Suppressor macrophage (primary cell): ENCODE data around the gene CSK.
A peak's percentile ranks its signal among the peaks of the same experiment; 100 is the strongest.

Experiments used
- DNase-seq, 4 experiments: peaks; one replicate each; pipeline ENCODE4 v3.0.0-alpha.2; 2020 to 2022

The CSK gene

DNA sequence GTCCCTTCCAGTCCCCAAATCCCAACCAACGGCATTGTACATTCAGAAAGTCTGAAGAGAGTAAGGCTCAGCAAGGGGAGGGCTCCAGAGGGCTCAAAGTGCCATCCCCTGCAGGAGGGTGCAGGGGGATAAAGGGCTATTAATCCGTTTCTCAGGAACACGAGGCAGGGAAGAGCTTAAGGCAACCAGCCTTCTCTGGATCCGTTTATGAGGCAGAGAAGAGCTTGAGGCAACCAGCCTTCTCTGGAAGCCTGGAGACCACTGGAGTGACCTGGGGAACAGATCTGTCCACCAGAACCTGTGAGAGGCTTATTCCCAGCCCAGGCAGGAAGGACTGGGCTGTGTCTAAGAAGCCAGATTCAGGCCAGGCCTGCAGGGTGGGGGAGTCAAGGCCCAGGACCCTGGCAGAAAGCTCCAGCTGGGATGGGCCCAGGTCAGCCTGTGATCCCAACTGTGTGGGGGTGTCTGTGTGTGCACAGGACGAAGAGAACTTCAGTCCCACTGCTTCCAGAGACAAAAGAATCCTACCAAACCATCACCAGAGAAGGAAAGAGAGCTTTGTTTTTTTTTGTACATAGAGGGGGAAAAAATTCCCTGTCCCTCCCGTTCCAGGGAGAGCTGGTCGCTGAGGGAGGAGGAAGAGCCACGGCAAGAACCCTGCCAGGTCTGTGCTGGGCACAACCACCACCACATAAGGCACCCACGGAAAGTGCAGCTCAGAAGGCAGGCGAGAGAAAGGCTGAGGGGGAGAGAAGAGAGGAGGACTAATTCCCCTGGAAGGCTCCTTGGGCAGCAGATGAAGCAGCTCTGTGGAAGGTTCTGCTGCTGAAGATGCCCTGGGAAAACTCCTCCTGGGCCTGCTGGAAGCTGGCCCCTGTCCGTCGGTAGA is 62.7 kb downstream of the CSK start:
- no peak for DNase-seq

GRCh38 chr15:74845208-74845568 is 63.3 kb downstream of the CSK start:
- DNase-seq, result peak in 2 of 4 experiments; percentile 51 to 54

DNA sequence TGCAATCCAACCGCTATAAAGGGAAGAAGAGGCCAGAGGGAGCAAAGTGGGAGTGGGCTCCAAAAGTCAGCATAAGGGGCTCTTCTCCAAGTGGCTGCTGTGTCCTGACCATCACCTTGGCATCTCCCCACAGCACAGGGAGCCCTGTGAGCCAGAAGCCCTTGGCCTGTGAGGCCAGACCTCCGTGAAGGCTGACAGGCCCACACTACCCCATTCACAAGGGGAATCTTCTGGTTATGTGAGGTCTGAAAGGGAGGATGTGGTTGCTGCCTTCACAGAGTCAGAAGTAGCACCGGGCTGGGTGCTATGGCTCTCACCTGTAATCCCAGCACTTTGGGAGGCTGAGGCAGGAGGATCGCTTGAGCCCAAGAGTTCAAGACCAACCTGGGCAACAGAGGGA is 63.7 kb downstream of the CSK start:
- no peak for DNase-seq

DNA sequence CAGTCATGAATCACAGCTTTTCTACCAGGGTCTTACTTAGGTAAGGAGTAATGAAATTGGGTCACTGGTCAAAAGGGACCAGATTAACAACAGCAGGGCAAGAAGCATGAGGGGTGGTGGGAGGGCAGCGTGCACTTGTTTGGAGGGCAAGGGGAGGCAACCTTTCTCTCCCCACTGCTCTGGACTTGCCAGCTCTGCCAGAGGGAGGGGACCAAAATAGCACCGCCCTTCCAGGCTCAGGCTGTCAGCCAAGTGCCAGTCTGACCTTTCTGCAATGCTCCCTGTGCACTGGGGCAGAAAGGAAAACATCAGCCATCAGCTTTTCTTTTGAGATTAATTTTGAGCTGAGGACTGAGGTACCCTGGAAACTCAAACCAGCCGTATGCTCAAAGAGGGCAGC is 65.6 kb downstream of the CSK start:
- no peak for DNase-seq

- DNase-seq, result no peak
These were observed 68.5 kb downstream of the CSK start for GRCh38 chr15:74850393-74850792.

- DNase-seq, result no peak
These were observed 70.1 kb downstream of the CSK start for GRCh38 chr15:74851960-74852359.
